HG03521 (cell line): Measurements from ENCODE around the gene ACTL7A.
A peak's percentile ranks its signal among the peaks of the same experiment; 100 is the strongest.
"Not testable (repeated sequence)": the region's sequence is repeated elsewhere in the genome, so short reads cannot be mapped to it uniquely, and the experiment has no call there.

Experiments
- ATAC-seq: cut with Tn5 transposase; IDR thresholded peaks from one replicate; pipeline ENCODE4 v1.9.1; 2021; ENCODE audit warnings: mild to moderate bottlenecking, moderate library complexity; ENCODE audit not compliant: unreplicated experiment

The ACTL7A gene

DNA sequence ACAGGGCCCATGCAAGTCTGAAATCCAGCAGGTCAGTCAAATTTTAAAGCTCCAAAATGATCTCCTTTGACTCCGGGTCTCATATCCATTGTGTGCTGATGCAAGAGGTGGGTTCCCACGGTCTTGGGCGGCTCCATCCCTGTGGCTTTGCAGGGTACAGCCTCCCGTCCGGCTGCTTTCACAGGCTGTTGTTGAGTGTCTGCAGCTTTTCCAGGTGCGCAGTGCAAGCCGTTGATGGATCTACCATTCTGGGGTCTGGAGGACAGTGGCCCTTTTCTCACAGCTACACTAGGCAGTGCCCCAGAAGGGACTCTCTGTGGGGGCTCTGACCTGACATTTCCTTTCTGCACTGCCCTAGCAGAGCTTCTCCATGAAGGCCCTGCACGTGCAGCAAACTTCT lies 13.8 kb upstream of the ACTL7A start:
- ATAC-seq = not testable (repeated sequence)

DNA sequence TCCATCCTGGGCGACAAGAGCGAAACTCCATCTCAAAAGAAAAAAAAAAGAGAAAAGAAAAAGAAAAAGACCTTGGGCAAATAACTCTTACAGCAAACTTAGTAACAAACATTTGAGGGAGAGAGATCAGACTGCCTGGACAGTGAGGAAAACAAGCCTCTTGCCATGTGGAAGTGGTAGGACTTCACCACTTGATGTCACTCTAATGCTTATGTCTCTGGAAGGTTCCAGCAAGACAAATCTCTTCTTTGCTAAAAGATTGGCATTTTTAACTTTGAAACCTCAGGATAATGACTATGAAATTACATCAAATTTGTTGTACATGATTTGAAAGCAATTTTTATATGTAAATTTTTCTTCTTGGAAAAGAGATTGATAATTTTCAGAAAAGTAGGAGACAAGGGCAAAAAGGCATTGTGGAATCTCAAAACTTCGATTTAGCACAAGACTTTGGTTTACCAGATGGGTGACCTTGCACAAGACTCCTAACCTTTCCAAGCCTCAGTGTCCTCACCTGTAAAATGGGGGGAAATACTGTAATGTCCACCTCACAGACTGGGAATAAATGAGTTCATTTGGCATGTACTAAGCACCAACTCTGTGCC lies 11.7 kb upstream of the ACTL7A start:
- ATAC-seq = no peak

DNA sequence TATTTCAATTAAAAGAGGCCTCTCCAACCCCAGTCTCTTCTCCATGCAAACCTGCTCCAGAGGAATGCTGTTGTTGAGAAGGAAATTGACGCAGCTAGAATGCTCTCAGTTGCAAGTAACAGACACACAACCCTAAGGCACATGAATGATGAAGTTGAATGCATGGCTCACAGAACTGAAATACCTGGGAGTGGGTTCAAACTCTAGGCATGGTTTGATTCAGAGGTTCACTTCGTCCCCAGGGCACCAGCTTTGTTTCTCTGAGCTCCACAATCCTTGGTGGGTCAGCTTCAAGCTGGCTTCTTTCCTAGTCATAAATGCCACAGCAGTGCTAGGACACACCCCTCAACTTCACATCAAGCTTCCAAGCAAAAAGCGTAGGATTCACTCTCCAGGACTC lies 10.9 kb upstream of the ACTL7A start:
- ATAC-seq = no peak

DNA sequence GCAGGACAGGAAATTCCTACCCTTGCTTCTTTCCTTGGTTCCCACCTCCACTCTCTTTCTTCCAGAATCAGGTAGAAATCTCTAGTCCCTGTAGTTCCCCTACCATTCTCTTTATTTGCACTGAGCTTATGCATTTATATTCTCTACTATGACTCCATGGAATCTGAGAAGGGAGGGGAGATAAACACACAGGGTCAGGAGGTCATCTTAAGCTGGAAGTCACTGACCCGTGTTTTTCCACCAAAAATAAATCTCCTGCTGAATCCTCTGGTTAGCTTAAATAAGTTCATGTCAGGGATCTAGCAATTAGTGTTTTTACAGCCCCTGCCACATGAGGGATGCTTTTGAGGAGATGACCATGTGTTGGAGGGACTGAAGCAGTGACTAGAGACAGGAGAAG lies 10.0 kb upstream of the ACTL7A start:
- no peak for ATAC-seq

DNA sequence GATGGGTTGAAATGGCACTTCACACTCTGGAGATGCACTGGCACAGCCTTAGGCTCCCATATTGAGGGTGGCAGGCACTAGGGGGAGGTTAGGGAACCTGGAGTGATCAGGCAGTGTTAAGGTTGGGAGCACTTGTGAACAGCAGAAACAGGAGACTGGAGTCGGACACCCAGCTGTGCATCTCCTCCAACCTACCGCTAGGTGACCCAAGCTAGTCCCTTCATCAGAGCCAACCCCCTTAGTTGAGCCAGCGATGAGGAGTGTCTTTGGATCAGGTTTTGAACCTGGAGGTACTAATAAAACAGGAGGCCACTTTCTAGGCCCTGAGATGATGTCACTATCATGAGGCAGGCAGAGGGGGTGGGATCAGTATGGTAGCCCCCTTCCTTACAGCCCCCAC lies 8.0 kb upstream of the ACTL7A start:
- no peak for ATAC-seq

- ATAC-seq = no peak
Measured at GRCh38 chr9:108854641-108855528, 7.2 kb upstream of the ACTL7A start.

- ATAC-seq = no peak
Measured at GRCh38 chr9:108855529-108855886, 6.6 kb upstream of the ACTL7A start.

DNA sequence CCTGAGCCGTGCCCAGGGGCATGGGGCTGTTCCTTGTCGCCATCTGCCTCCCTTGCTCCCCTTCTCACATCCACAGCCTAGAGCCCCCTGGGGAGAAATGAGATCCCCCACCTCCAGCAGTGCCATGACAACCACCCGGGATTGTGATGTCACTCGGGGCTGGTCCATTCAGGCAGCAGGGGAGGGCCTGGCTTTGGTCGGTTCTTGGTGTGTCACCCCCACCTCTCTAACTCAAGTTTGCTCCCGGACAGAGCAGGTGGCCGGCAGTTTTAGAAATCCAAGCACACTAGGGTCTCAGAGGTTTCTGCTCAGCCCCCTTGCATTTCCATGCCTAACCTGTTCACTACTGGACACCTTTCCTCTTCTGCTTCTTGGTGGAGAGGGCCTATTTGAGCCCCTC lies 6.2 kb upstream of the ACTL7A start, which contains the start of gene ACTL7B:
ACTL7B (minus strand) TSS at position 99 of the 400 bp plus-strand sequence; CDS start at position 43, 56 bp downstream.
- ATAC-seq = no peak

DNA sequence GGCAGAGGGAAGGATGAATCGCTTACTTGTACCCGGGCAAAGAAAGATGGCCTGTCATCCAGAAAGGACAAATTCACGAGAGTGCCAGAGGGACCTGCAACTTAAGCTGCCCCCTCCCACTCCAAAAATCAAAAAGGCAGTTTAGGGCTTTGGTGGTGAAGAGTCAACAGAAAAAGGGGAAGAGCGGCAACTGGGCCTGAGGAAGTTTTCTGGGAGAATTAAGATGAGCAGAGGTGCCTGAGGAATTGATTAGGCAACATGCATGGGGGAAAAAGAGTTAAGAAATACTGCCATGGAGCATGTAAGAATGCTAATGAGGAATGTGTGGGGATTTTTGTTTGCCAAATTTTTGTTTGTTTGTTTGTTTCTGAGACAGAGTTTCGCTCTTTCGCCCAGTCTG lies 4.5 kb upstream of the ACTL7A start:
- ATAC-seq = no peak

- ATAC-seq = peak; percentile 54
Measured at GRCh38 chr9:108859459-108860114, 2.5 kb upstream of the ACTL7A start.

GRCh38 chr9:108860354-108860753 lies 1.7 kb upstream of the ACTL7A start:
- ATAC-seq = no peak

- ATAC-seq = no peak
Measured at GRCh38 chr9:108860764-108861163, 1.3 kb upstream of the ACTL7A start.

DNA sequence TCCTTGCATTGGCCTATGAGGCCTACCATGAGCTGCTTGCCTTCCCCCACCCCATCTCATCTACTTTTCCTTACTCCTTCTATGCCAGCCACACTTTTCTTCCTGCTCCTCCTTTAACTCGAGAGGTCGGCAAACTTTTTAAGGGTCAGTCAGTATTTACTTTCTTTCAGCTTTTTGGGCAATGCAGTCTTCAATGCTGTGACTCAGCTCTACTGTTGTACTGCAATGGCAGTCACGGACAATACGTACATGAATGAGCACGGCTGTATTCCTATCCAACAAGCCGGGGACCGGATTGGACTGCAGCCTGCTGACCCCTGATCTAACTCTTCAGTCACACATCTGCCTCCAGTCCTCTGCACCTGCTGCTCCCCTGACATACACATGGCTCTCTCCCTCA lies 602 bp upstream of the ACTL7A start:
- no peak for ATAC-seq

- no peak for ATAC-seq
Measured at GRCh38 chr9:108863891-108864290, 1.8 kb downstream of the ACTL7A start.

- no peak for ATAC-seq
Measured at GRCh38 chr9:108864446-108864845, 2.4 kb downstream of the ACTL7A start.

GRCh38 chr9:108865037-108865436 lies 3.0 kb downstream of the ACTL7A start:
- no peak for ATAC-seq

- no peak for ATAC-seq
Measured at GRCh38 chr9:108866001-108866420, 3.9 kb downstream of the ACTL7A start.

GRCh38 chr9:108867116-108867515 lies 5.0 kb downstream of the ACTL7A start:
- no peak for ATAC-seq

DNA sequence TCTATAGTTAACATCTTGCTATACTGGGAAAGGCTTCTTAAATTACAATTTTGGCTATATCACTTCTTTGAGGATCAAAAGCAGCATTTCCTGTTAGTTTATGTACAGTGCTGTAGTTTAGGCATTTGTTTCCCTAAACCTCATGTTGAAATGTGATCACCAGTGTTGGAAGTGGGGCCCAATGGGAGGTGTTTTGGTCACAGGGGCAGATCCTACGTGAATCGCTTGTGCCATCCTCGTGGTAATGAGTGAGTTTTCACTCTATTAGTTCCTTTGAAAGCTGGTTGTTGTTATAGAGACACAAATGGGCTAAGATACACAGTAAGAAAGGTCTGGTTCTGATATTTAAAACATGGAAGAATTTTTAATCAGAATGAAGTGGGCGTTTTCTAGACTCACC lies 5.8 kb downstream of the ACTL7A start:
- ATAC-seq = no peak

- no peak for ATAC-seq
Measured at GRCh38 chr9:108869092-108869725, 7.1 kb downstream of the ACTL7A start.

- no peak for ATAC-seq
Measured at GRCh38 chr9:108874058-108874788, 12.2 kb downstream of the ACTL7A start.
